Urinary bladder (tissue), 4 donors: ENCODE results near the gene RGS12. TPM values are rescaled to one million over a fixed set of nuclear protein-coding genes. Genes with fewer than 3 reads are reported as not detected.

ENCODE experiments used
- DNase-seq: peaks from one replicate; pipeline ENCODE4 v3.0.0-alpha.2; 2015; ENCODE audit errors: extremely low spot score
- H3K27ac ChIP-seq: one replicate; pipeline ENCODE4 v1.5.1; 2013; ENCODE audit warnings: low read depth, mild to moderate bottlenecking, moderate library complexity
- H3K36me3 ChIP-seq: one replicate; pipeline ENCODE4 v1.6.1; 2013; ENCODE audit warnings: mild to moderate bottlenecking, moderate library complexity; ENCODE audit not compliant: insufficient read depth
- H3K4me1 ChIP-seq: one replicate; pipeline ENCODE4 v1.6.1; 2013; ENCODE audit warnings: mild to moderate bottlenecking, moderate library complexity; ENCODE audit not compliant: insufficient read depth
- H3K4me3 ChIP-seq: one replicate; pipeline ENCODE4 v1.5.1; 2013; ENCODE audit warnings: low read depth, low read length
- WGBS: extraction: QIAGEN DNeasy Blood & Tissue Kit; methylation state at CpG from one replicate; pipeline ENCODE4 v1.1.7; 2013; 5-methylcytosine and 5-hydroxymethylcytosine counted together
- polyA plus RNA-seq: library from polyadenylated mRNA; stranded (reverse); fragments of 200-250 nt; gene quantifications from one replicate; pipeline ENCODE4 v1.2.3, GENCODE V29; 2013
- total RNA-seq: library from RNA; depleted of rRNA; stranded (reverse); fragments of >200 nt; gene quantifications from one replicate; pipeline ENCODE4 v1.2.3, GENCODE V29; 2014
- donor health status: healthy with polysubstance abuse.
- donor health status: healthy.

RGS12 gene
- total and polyA plus RNA-seq, 2 donors: 28.4 to 51.6 TPM

DNA sequence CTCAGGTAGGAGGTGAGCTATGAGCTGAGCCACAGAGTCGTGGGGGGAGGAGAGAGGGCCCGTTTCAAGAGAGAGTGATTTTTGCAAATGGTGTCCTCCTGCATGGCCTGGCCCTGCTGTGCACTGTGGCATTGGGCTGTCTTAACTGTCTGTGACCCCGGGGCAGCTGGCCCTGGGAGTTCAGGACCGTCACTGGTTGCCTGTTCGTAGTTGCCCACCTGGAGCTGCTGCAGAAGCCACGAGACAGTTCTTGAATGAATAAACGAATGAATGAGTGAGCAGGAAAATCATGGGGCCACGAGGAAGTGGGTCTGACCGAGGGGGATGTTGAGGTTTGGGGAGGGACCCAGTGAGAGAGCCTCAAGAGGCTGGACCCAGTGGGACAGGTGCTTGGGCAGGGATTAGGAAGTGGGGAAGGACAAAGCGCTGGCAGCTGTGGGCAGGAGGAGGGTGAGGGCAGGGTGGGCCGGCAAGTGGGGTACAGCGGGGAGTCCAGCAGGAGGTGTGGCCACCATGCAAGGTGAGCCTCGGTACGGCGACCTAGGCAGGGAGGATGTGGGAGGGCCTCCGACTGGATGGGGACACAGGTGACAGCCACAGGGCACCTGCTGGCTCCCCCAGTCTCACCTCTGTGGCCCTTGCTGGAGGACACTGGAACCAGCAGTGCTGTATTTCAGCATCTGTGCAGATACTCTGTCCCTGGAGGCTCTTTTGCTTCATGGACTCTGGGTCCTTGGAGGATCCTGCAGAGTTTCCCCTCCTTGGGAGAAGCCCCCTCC is 10.2 kb downstream of the RGS12 start:
- no peaks in the 10 kb centered on the region for H3K4me1 ChIP-seq
- 82% methylated on average over 16 of the region's 16 CpGs for WGBS
- H3K36me3 ChIP-seq: no peaks in the 10 kb centered on the region
- no peak overlapping the region for H3K27ac ChIP-seq
- DNase-seq: no peak
- H3K4me3 ChIP-seq: no peak overlapping the region

DNA sequence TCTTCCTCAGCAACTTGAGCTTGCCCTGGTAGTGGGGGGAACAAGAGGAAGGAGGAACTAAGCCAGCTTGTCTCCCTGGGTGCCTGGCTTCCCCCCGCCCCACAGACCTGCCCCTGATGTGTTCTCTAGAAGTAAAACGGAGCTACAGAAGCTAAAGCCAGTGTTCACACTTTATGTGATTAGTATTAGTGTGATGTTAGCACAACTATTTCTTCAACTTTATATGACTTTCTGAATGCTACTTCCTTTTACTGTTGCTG is 10.7 kb downstream of the RGS12 start:
- 91% methylated on average over 2 of the region's 2 CpGs for WGBS
- H3K4me1 ChIP-seq: no peaks in the 10 kb centered on the region
- no peak overlapping the region for H3K27ac ChIP-seq
- H3K36me3 ChIP-seq: no peaks in the 10 kb centered on the region
- no peak overlapping the region for H3K4me3 ChIP-seq
- no peak for DNase-seq

DNA sequence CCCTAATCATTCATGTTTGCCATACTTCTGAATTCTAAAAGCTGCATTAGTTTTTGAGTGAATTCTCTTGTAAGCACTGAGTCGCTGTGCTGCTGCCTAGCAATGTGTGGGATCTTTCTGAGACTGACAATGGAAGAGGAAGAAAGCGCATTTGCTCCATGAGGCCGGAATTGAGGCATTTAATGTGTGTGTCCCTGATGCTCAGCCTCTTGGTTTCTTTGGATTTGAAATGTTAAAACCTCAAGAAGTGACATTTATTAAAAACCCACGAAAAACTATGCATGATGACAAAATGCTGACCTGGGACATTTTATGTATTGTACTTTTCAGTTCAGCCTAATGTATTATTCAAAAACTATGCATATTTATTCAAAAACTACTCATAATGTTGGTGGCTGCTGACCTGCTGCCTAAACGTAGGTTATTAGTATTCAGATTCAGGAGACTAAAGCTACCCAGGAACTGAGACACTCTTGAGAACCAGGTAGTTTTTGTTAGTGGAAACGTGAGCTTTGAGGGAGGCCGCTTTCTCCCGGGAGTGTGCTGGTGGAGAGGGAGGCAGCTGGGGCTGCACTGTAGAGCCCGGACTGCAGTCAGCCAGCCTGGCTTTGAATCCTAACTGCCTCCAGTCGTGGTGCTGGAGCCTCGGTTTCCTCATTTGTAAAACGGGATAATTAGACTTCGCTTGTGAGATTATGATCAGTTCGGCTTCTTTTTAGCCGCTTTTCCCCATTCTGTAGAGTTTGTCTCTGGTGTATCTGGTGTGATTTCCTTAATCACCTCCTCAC is 11.3 kb downstream of the RGS12 start:
- WGBS: 67% methylated on average over 15 of the region's 15 CpGs
- no peaks in the 10 kb centered on the region for H3K4me1 ChIP-seq
- H3K36me3 ChIP-seq: no peaks in the 10 kb centered on the region
- no peak overlapping the region for H3K4me3 ChIP-seq
- DNase-seq: no peak
- H3K27ac ChIP-seq: no peak overlapping the region

DNA sequence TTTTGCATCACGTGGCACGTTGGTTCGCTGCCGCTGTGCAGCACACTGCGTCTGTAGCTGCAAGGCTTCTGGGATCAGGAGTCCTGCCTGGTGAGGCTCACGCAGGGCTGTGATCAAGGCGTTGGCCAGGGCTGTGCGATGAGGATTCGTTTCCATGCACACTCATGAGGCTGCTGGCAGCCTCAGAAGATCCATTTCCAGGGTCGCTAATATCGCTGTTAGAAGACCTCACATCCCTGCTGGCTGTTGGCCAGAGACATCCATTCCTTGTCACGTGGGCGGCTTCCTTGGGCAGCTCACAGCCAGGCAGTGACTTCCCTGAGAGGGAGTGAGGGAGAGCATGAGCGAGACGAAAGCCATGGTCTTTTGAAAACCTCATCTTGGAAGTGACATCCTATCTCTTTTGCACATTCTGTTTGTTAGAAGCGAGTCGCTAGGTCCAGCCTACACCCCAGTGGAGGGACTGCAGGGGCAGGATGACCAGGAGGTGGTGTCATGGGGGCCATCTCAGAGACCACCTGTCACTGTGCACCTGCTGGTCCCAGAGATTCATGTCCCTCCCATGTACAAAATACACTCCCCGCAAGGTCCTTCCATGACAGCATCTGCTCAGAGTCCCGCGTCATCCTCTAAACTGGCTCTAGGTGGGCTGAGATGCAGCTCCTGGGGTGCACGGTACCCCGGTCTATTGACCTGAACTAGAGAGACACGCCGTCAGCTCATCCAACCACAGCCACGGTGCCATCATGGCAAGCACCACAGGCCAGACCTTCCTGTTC is 12.2 kb downstream of the RGS12 start:
- Histone ChIP-seq H3K36me3 (no peaks in the 10 kb centered on the region), H3K4me1 (no peaks in the 10 kb centered on the region), H3K27ac (no peak overlapping the region), H3K4me3 (no peak overlapping the region)
- 45% methylated on average over 25 of the region's 25 CpGs for WGBS
- peak; percentile 50 for DNase-seq

DNA sequence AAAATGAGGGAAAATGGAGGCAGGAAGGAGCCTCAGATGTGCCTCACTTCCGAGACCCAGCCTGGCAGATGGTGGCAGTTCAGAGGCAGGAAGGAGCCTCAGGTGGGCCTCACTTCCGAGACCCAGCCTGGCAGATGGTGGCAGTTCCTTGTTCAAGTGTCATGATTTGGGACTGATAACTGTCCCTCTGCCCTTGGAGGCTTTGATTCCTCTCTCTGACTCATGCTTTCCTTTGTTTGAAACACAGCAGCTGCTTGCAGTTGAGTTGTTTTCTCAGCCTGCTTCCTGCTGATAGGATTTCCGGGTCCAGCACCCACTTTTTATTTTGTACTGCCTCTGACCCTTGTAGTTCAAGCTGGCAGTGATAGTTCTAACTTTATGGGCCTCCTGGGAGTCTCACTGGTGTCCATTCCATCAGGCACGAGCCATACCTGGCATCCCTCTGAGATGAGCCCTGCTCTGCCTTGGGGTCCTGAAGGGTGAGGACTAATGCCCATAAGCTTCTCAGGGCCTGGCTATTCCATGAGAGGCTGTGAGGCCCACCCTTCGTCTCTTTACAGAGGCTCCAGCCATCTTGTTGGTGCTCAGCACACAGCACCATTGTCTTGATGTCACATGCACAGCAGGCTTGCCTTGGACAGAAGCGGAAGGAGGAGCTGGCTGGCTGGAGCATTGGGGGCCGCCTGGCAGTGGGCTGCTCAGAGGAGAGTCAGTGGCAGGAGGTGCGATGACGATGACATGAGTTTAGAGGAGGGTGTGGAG is 13.0 kb downstream of the RGS12 start:
- H3K4me1 ChIP-seq: no peaks in the 10 kb centered on the region
- DNase-seq: no peak
- no peaks in the 10 kb centered on the region for H3K36me3 ChIP-seq
- H3K4me3 ChIP-seq: no peak overlapping the region
- H3K27ac ChIP-seq: no peak overlapping the region
- 72% methylated on average over 9 of the region's 9 CpGs for WGBS

DNA sequence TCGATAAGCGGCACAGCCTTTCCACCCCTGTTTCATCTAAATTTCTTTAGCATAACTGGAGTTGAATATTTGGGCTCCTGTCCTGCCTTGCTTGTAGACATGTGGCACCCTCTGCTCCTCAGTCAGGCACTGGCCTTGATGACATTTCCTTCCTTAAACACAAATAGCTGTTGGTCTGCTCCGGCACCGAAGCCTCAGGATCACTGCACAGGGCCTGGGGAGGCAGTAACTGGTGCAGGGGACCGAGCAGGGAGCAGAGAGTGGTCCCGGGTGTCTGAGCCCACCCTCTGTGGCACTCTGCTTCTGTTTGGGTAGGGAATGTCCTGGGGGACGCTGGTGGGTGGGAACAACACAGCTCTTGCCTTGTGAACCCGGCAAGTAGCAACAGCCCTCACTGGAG is 13.6 kb downstream of the RGS12 start:
- no peaks in the 10 kb centered on the region for H3K4me1 ChIP-seq
- H3K4me3 ChIP-seq: no peak overlapping the region
- H3K36me3 ChIP-seq: no peaks in the 10 kb centered on the region
- 86% methylated on average over 8 of the region's 8 CpGs for WGBS
- H3K27ac ChIP-seq: no peak overlapping the region
- DNase-seq: no peak

DNA sequence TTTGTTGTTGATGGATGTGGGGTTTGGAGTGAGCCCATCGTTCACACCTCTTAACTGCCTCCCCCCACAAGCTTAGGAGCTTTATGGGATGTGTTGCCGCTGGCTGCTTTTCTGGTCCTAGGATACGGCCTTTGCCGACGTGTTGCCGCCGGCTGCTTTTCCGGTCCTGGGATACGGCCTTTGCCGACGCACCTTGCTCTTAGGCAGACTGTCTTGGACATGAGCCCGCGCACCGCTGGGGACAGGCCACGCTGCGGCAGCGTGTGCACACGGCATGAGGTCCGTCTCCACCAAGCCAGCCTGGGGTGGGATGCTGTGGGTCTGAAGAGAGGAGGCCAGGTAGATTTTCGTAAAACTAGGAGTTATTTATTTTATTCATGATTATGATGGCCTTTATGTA is 14.2 kb downstream of the RGS12 start:
- H3K4me1 ChIP-seq: no peaks in the 10 kb centered on the region
- no peaks in the 10 kb centered on the region for H3K36me3 ChIP-seq
- no peak for DNase-seq
- 93% methylated on average over 20 of the region's 20 CpGs for WGBS
- H3K27ac ChIP-seq: no peak overlapping the region
- H3K4me3 ChIP-seq: no peak overlapping the region

DNA sequence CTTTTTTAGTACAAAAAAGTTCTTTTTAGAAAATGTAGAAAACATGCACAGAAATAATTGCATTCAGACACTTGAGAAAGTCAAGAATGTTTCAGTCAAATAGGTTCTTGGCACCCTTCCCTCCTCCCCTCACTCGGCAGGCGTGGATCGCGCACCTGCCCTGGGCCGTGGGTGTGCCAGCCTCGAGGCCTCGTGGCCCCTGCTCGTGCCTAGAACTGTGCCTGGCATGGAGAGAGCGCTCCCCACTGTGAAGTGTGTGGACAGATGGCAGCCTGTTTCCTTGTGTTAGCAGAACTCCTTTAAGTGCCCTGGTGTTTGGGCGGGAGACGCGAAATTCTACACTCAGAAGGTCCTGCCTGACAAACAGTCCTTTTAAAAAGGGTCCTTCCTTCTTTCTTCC is 14.7 kb downstream of the RGS12 start:
- Histone ChIP-seq H3K4me1 (no peaks in the 10 kb centered on the region), H3K27ac (no peak overlapping the region), H3K36me3 (no peaks in the 10 kb centered on the region), H3K4me3 (no peak overlapping the region)
- 92% methylated on average over 12 of the region's 12 CpGs for WGBS
- no peak for DNase-seq

DNA sequence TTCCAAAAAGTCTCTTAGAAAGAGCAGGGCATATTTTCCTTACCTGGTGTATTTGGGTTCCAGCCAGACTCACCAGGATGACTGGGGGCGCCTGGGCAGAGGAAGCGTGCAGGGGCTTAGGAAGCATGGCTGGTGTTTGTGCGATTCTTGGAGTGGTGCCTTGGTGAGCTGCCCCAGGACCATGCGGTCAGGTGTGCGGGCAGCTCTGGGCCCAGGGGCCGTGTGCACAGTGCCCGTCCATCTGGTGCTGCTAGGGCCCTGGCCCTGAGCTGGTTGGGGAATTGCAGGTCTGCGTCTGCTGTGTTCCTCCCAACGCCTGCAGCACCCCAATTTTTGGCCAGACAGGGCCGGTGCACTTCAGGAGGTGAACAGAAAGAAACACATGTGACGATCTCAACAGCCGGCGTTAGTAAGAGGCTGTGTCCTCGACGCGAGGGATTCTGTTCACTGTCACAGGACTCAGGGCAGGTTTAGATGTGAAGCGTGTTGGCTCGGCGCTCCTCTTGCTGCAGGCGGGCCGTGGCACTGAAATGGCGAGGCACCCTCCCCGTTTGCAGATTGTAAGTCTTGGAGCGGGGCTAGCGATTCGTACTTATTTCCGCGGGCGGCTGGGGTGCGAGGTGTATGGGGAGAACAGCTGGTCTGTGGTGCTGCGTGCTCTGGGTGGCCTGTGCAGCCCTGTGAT is 15.2 kb downstream of the RGS12 start:
- Histone ChIP-seq H3K36me3 (no peaks in the 10 kb centered on the region), H3K4me1 (no peaks in the 10 kb centered on the region), H3K4me3 (no peak overlapping the region), H3K27ac (no peak overlapping the region)
- DNase-seq: no peak
- WGBS: 90% methylated on average over 31 of the region's 31 CpGs

DNA sequence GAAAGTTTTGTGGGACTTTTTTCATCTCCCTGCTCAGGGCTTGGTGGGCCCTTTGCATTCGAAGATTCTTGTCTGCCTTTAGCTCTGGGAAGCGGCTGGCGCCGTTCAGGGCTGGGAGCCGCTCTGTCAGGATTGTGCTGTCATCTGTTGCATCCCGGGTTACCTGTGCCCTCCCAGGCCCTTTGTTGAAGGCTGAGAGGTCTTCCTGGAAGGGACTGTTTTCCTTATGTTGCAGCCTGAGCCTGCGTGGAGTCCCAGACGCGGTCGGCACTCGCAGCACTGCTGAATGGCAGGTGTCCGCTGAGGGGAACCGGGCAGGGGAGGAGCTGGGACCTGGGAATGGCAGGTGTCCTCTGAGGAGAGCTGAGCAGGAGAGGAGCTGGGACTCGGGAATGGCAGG is 15.9 kb downstream of the RGS12 start:
- no peaks in the 10 kb centered on the region for H3K4me1 ChIP-seq
- no peak overlapping the region for H3K27ac ChIP-seq
- no peak overlapping the region for H3K4me3 ChIP-seq
- H3K36me3 ChIP-seq: no peaks in the 10 kb centered on the region
- 83% methylated on average over 14 of the region's 14 CpGs for WGBS
- DNase-seq: no peak

DNA sequence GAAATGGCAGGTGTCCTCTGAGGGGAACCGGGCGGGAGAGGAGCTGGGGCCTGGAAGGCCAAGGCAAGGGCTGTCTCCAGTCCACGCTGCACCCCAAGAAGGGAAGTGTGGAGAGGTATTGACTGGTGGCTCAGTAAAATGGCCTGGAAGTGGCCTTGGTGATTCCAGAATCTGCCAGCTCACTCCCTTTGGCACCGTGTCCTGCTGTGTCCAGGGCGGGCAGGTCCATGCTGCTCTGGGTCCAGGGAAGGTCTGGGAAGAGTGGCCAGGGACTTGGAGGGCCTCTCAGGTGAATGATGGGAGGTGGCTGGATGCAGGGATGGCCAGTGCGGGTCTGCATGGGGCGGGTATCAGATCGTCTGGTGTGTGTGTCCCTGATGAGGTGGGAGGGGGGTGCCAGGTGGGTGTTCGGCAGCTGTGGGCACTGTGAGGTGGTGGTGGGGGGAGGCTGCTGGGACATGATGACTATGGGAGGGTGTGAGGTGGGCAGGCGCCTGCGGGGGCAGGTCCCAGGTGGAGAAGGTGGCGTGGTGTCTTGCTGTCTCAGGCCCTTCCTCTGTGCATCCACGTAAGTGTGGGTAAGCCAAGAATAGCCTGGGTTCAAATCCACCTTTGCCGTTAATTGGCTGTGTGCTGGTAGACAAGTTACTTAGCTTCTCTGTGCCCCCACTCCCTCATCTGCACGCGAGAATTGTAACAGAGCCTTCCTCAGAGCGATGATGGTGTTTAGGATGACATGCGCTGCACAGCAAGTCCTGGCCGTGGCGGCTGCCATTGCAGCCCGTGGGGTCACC is 17.7 kb downstream of the RGS12 start:
- H3K27ac ChIP-seq: no peak overlapping the region
- no peaks in the 10 kb centered on the region for H3K36me3 ChIP-seq
- H3K4me1 ChIP-seq: no peaks in the 10 kb centered on the region
- WGBS: 93% methylated on average over 21 of the region's 21 CpGs
- no peak for DNase-seq
- H3K4me3 ChIP-seq: no peak overlapping the region

DNA sequence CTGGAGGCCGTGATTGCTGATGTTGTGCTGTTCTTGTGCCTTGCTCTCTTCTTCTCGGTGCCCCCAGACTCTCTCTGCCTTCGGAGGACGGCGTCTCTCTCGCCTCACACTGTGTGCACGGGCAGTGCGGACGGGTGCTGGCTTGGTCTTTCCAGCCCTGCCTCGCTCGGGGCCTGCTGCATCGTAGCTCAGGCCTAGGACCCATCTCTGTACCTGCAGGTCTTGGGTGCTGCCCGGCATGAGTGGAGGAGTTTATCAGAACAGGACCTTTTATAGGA is 18.2 kb downstream of the RGS12 start:
- H3K4me1 ChIP-seq: no peaks in the 10 kb centered on the region
- no peaks in the 10 kb centered on the region for H3K36me3 ChIP-seq
- no peak overlapping the region for H3K4me3 ChIP-seq
- H3K27ac ChIP-seq: no peak overlapping the region
- DNase-seq: no peak
- 88% methylated on average over 13 of the region's 13 CpGs for WGBS
